HL-60 (cell line): Measurements from ENCODE around the gene ENTHD1.

Experiments
- CTCF ChIP-seq: IDR thresholded peaks from one replicate; pipeline ENCODE4 v1.5.1; 2011; ENCODE audit warnings: low read length, control low read depth, inconsistent platforms; ENCODE audit not compliant: insufficient read depth
- GABPA ChIP-seq: IDR thresholded peaks from 2 replicates; pipeline ENCODE4 v1.6.1; 2012; ENCODE audit warnings: low read depth
- POLR2AphosphoS5 ChIP-seq: IDR thresholded peaks from 2 replicates; pipeline ENCODE4 v1.6.1; 2012; ENCODE audit warnings: low read depth
- REST ChIP-seq: IDR thresholded peaks from 2 replicates; pipeline ENCODE4 v1.6.1; 2012; ENCODE audit warnings: low read depth; ENCODE audit not compliant: insufficient replicate concordance

- TF ChIP-seq POLR2AphosphoS5 (no peak), CTCF (no peak), REST (no peak), GABPA (no peak)
Measured at GRCh38 chr22:39805117-39805516, 88.4 kb downstream of the ENTHD1 start.
